ENCODE results near the gene MORN1. TPM values are rescaled to one million over a fixed set of nuclear protein-coding genes. Genes with fewer than 3 reads are reported as not detected.

The MORN1 gene
- total RNA-seq, 1 donor from 2014 or later: 11.8 TPM

GRCh38 chr1:2433196-2433595, 41.8 kb upstream of the MORN1 start:
- Histone ChIP-seq H3K4me3 (no peak overlapping the region), H3K27me3 (no peaks in the 10 kb centered on the region), H3K36me3 (no peaks in the 10 kb centered on the region), H3K9me3 (no peaks in the 10 kb centered on the region), H3K27ac (no peak overlapping the region), H3K4me1 (peaks cover 4% of the 10 kb centered on the region)
- TF ChIP-seq POLR2AphosphoS5 (IDR thresholded peaks at IDR 0.05; ENCODE audit: insufficient read depth in 1 of 2, low read depth in 1 of 2): no peak
- no peak for TF ChIP-seq CTCF (IDR thresholded peaks at IDR 0.05)
- TF ChIP-seq POLR2A (IDR thresholded peaks at IDR 0.05): no peak
- DNase-seq (ENCODE audit: extremely low spot score in 2 of 2): no peak
- intact Hi-C loops (cut with DNase I): no loop called here

GRCh38 chr1:2432441-2432844, 41.1 kb upstream of the MORN1 start:
- Histone ChIP-seq H3K4me3 (no peak overlapping the region), H3K27ac (no peak overlapping the region), H3K9me3 (no peaks in the 10 kb centered on the region), H3K36me3 (no peaks in the 10 kb centered on the region), H3K27me3 (no peaks in the 10 kb centered on the region), H3K4me1 (peaks cover 11% of the 10 kb centered on the region)
- no peak for TF ChIP-seq CTCF (IDR thresholded peaks at IDR 0.05)
- TF ChIP-seq POLR2AphosphoS5 (IDR thresholded peaks at IDR 0.05; ENCODE audit: insufficient read depth in 1 of 2, low read depth in 1 of 2): no peak
- TF ChIP-seq POLR2A (IDR thresholded peaks at IDR 0.05): no peak
- intact Hi-C loops (cut with DNase I): no loop called here
- DNase-seq (ENCODE audit: extremely low spot score in 2 of 2): no peak

GRCh38 chr1:2431518-2431917, 40.2 kb upstream of the MORN1 start:
- TF ChIP-seq POLR2AphosphoS5 (IDR thresholded peaks at IDR 0.05; ENCODE audit: insufficient read depth in 1 of 2, low read depth in 1 of 2) (no peak), POLR2A (IDR thresholded peaks at IDR 0.05) (no peak), CTCF (IDR thresholded peaks at IDR 0.05) (no peak)
- DNase-seq (ENCODE audit: extremely low spot score in 2 of 2): no peak
- no peak overlapping the region for H3K27ac ChIP-seq
- H3K9me3 ChIP-seq: no peaks in the 10 kb centered on the region
- no peak overlapping the region for H3K4me3 ChIP-seq
- intact Hi-C loops (cut with DNase I): no loop called here
- peaks cover 13% of the 10 kb centered on the region for H3K4me1 ChIP-seq
- no peaks in the 10 kb centered on the region for H3K27me3 ChIP-seq
- no peaks in the 10 kb centered on the region for H3K36me3 ChIP-seq

GRCh38 chr1:2431103-2431502, 39.7 kb upstream of the MORN1 start:
- peaks cover 13% of the 10 kb centered on the region for H3K4me1 ChIP-seq
- H3K36me3 ChIP-seq: no peaks in the 10 kb centered on the region
- no peaks in the 10 kb centered on the region for H3K9me3 ChIP-seq
- no peaks in the 10 kb centered on the region for H3K27me3 ChIP-seq
- H3K27ac ChIP-seq: no peak overlapping the region
- no peak overlapping the region for H3K4me3 ChIP-seq
- no peak for TF ChIP-seq POLR2A (IDR thresholded peaks at IDR 0.05)
- TF ChIP-seq CTCF (IDR thresholded peaks at IDR 0.05): no peak
- no peak for TF ChIP-seq POLR2AphosphoS5 (IDR thresholded peaks at IDR 0.05; ENCODE audit: insufficient read depth in 1 of 2, low read depth in 1 of 2)
- DNase-seq (ENCODE audit: extremely low spot score in 2 of 2): no peak
- intact Hi-C loops (cut with DNase I): no loop called here

- H3K9me3 ChIP-seq: no peaks in the 10 kb centered on the region
- no peak for DNase-seq (ENCODE audit: extremely low spot score in 2 of 2)
- intact Hi-C loops (cut with DNase I): no loop called here
- peaks cover 13% of the 10 kb centered on the region for H3K4me1 ChIP-seq
- no peaks in the 10 kb centered on the region for H3K36me3 ChIP-seq
- TF ChIP-seq POLR2AphosphoS5 (IDR thresholded peaks at IDR 0.05; ENCODE audit: insufficient read depth in 1 of 2, low read depth in 1 of 2) (no peak), POLR2A (IDR thresholded peaks at IDR 0.05) (no peak), CTCF (IDR thresholded peaks at IDR 0.05) (no peak)
- H3K27me3 ChIP-seq: no peaks in the 10 kb centered on the region
- no peak overlapping the region for H3K4me3 ChIP-seq
- H3K27ac ChIP-seq: no peak overlapping the region
Measured at GRCh38 chr1:2430592-2430973, 39.2 kb upstream of the MORN1 start.
